Measurements from ENCODE around the gene COBL.

Gene COBL

GRCh38 chr7:51275532-51275931 is 41.1 kb downstream of the COBL start:
- DNase-seq = no peak

- DNase-seq = no peak
These were observed 41.7 kb downstream of the COBL start for GRCh38 chr7:51274955-51275354.

GRCh38 chr7:51274001-51274400 is 42.6 kb downstream of the COBL start:
- no peak for DNase-seq

- no peak for DNase-seq
These were observed 43.2 kb downstream of the COBL start for GRCh38 chr7:51273360-51273759.

GRCh38 chr7:51270965-51271364 is 45.6 kb downstream of the COBL start:
- no peak for DNase-seq

- DNase-seq = no peak
These were observed 46.7 kb downstream of the COBL start for GRCh38 chr7:51269911-51270310.

- DNase-seq = no peak
These were observed 47.3 kb downstream of the COBL start for GRCh38 chr7:51269321-51269720.

- no peak for DNase-seq
These were observed 47.8 kb downstream of the COBL start for GRCh38 chr7:51268859-51269258.

GRCh38 chr7:51267169-51267568 is 49.4 kb downstream of the COBL start:
- DNase-seq = no peak

GRCh38 chr7:51265066-51265907 is 51.3 kb downstream of the COBL start:
- DNase-seq = no peak

- DNase-seq = no peak
These were observed 52.8 kb downstream of the COBL start for GRCh38 chr7:51263631-51264484.

GRCh38 chr7:51262796-51263531 is 53.6 kb downstream of the COBL start:
- no peak for DNase-seq

GRCh38 chr7:51261950-51262795 is 54.4 kb downstream of the COBL start:
- no peak for DNase-seq

GRCh38 chr7:51261117-51261835 is 55.3 kb downstream of the COBL start:
- no peak for DNase-seq

- no peak for DNase-seq
These were observed 56.1 kb downstream of the COBL start for GRCh38 chr7:51260516-51260915.

- DNase-seq = no peak
These were observed 56.8 kb downstream of the COBL start for GRCh38 chr7:51259766-51260165.

- no peak for DNase-seq
These were observed 59.7 kb downstream of the COBL start for GRCh38 chr7:51256916-51257315.

- no peak for DNase-seq
These were observed 60.3 kb downstream of the COBL start for GRCh38 chr7:51256209-51256781.

GRCh38 chr7:51255536-51256208 is 60.9 kb downstream of the COBL start:
- no peak for DNase-seq

GRCh38 chr7:51255036-51255435 is 61.6 kb downstream of the COBL start:
- no peak for DNase-seq

- DNase-seq = no peak
These were observed 63.5 kb downstream of the COBL start for GRCh38 chr7:51253157-51253556.

Data from SHP77 (cell line).